ENCODE results near the gene IMMP1L.

DNA sequence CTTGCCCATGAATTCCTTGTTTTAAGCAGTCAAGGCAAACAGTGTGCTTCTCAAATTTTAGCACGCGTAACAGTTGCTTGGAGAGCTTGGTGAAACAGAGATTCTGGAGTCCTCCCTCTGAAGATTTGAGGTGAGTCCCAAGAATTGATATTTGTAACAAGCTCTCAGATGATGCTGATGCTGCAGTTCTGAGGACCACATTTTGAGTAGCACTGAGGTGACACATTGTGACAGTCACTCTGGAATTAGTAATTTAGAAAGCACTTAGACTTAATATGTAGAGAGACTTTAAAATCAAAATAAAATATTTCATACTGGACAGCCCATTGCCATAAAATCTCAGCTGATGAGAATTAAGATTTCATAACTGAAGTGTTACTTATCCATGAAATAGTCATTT is 101.2 kb downstream of the IMMP1L start:
- TF ChIP-seq, protein P1, sequence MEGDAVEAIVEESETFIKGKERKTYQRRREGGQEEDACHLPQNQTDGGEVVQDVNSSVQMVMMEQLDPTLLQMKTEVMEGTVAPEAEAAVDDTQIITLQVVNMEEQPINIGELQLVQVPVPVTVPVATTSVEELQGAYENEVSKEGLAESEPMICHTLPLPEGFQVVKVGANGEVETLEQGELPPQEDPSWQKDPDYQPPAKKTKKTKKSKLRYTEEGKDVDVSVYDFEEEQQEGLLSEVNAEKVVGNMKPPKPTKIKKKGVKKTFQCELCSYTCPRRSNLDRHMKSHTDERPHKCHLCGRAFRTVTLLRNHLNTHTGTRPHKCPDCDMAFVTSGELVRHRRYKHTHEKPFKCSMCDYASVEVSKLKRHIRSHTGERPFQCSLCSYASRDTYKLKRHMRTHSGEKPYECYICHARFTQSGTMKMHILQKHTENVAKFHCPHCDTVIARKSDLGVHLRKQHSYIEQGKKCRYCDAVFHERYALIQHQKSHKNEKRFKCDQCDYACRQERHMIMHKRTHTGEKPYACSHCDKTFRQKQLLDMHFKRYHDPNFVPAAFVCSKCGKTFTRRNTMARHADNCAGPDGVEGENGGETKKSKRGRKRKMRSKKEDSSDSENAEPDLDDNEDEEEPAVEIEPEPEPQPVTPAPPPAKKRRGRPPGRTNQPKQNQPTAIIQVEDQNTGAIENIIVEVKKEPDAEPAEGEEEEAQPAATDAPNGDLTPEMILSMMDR (IDR thresholded peaks at IDR 0.05; ENCODE audit: control extremely low read depth in 1 of 3, insufficient read depth in 1 of 3, low read depth in 1 of 3, low read length in 3 of 3) = no peak
- no peak for TF ChIP-seq TCF12 (IDR thresholded peaks at IDR 0.05; ENCODE audit: low read depth, low read length)
- no peak for TF ChIP-seq SP1 (IDR thresholded peaks at IDR 0.05; ENCODE audit: low read depth, low read length)
- TF ChIP-seq, protein P2, sequence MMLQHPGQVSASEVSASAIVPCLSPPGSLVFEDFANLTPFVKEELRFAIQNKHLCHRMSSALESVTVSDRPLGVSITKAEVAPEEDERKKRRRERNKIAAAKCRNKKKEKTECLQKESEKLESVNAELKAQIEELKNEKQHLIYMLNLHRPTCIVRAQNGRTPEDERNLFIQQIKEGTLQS (IDR thresholded peaks at IDR 0.05; ENCODE audit: insufficient read depth, low read depth, low read length) = no peak
- TF ChIP-seq EZH2 (IDR thresholded peaks at IDR 0.05; ENCODE audit: low read depth, low read length, severe bottlenecking) = no peak
- no peak for TF ChIP-seq YY1 (IDR thresholded peaks at IDR 0.05; ENCODE audit: low read depth, low read length)
- no peak for TF ChIP-seq GTF2F1 (IDR thresholded peaks at IDR 0.05; ENCODE audit: borderline replicate concordance, low read depth, low read length)
- TF ChIP-seq RAD21 (IDR thresholded peaks at IDR 0.05 in 1 of 2, conservative IDR thresholded peaks at IDR 0.05 in 1 of 2; ENCODE audit: low read depth in 2 of 2, low read length in 2 of 2) = no peak
- no peak for TF ChIP-seq GABPA (IDR thresholded peaks at IDR 0.05; ENCODE audit: borderline replicate concordance, insufficient read depth, low read length)
- no peak for TF ChIP-seq SIRT6 (IDR thresholded peaks at IDR 0.05; ENCODE audit: low read length)
- TF ChIP-seq BRCA1 (IDR thresholded peaks at IDR 0.05; ENCODE audit: low read depth, low read length) = no peak

All from H1 (cell line).